Small intestine (tissue), 7 donors: ENCODE results near the gene ADGRL2. TPM values are rescaled to one million over a fixed set of nuclear protein-coding genes. Genes with fewer than 3 reads are reported as not detected.

Source experiments
- DNase-seq, 2 donors: peaks; one replicate each; pipeline versions ENCODE4 v3.0.0 to v3.0.0-alpha.2; 2013
- FAIRE-seq: peaks from 2 replicates; lab custom pipeline; 2012; peaks lifted over from hg19 to GRCh38; lab: Jason Lieb, UNC
- H3K27ac ChIP-seq, 3 donors: one replicate each; pipeline ENCODE4 v1.5.1; 2013; ENCODE audit warnings: low read length in 2 of 3, mild to moderate bottlenecking in 2 of 3, control low read depth in 1 of 3, inconsistent platforms in 1 of 3, low read depth in 1 of 3, moderate library complexity in 1 of 3
- H3K27me3 ChIP-seq, 3 donors: one replicate each; pipeline ENCODE4 v1.6.1; 2013; ENCODE audit warnings: low read length in 3 of 3, inconsistent platforms in 1 of 3; ENCODE audit not compliant: control insufficient read depth in 3 of 3, insufficient read depth in 3 of 3
- H3K36me3 ChIP-seq, 3 donors: one replicate each; pipeline ENCODE4 v1.6.1; 2013; ENCODE audit warnings: low read length in 3 of 3, inconsistent platforms in 1 of 3, low read depth in 1 of 3, mild to moderate bottlenecking in 1 of 3, moderate library complexity in 1 of 3; ENCODE audit not compliant: control insufficient read depth in 3 of 3, insufficient read depth in 2 of 3
- H3K4me1 ChIP-seq, 3 donors: one replicate each; pipeline ENCODE4 v1.6.1; 2013; ENCODE audit warnings: low read length in 2 of 3, inconsistent platforms in 1 of 3, low read depth in 1 of 3, mild to moderate bottlenecking in 1 of 3, moderate library complexity in 1 of 3; ENCODE audit not compliant: control insufficient read depth in 3 of 3, insufficient read depth in 2 of 3
- H3K4me3 ChIP-seq, 3 donors: one replicate each; pipeline ENCODE4 v1.5.1; 2013; ENCODE audit warnings: low read length in 3 of 3, control low read depth in 1 of 3, inconsistent platforms in 1 of 3, low read depth in 1 of 3, mild to moderate bottlenecking in 1 of 3, moderate library complexity in 1 of 3
- H3K9me3 ChIP-seq, 2 donors: one replicate each; pipeline ENCODE4 v1.6.1; 2013; ENCODE audit warnings: low read depth in 1 of 2, low read length in 1 of 2; ENCODE audit not compliant: control insufficient read depth in 2 of 2, insufficient read depth in 1 of 2
- WGBS, 3 donors: extraction: QIAGEN DNeasy Blood & Tissue Kit; methylation state at CpG; one replicate each; pipeline ENCODE4 v1.1.7; 2013; 5-methylcytosine and 5-hydroxymethylcytosine counted together
- polyA plus RNA-seq, 4 donors: library from polyadenylated mRNA; stranded (reverse) in 3 of 4; unstranded in 1 of 4; fragments of 200-250 nt in 3 of 4; fragments of 120-200 nt in 1 of 4; gene quantifications; one replicate each; pipeline versions ENCODE4 v1.2.1 to v1.2.3, GENCODE V29; 2013
- donor health status: healthy with polysubstance abuse.
- donor health status: control.
- donor health status: control.
- donor health status: Bipolar disorder and iron deficiency.
- donor health status: healthy.

Gene ADGRL2
- polyA plus RNA-seq, 4 donors = 0.67 to 74.9 (median 8.0) TPM

DNA sequence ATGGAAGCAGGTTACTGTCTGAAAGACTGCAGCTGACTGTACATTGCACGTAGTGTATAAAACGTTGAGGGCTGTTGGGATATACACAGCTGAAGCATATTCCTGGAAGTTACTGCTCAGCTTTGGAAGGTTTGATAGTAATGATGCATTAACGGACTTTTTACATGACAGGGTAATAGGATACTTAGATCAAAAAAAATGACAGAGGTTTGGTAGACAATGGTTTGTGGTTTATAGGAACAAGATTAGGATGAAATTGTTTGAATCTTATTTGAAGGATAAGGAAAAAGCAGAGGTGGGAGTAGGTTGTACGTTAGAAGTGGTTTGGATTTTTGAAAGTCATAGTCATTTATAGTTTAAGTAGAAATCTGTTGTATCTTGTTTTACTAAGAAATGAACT, 33.0 kb downstream of the ADGRL2 start:
- Histone ChIP-seq H3K9me3 (no peaks in the 10 kb centered on the region), H3K27ac (no peak overlapping the region), H3K27me3 (no peaks in the 10 kb centered on the region), H3K4me1 (no peaks in the 10 kb centered on the region), H3K4me3 (no peak overlapping the region), H3K36me3 (no peaks in the 10 kb centered on the region)
- FAIRE-seq (no peak), DNase-seq (no peak)
- 72 to 82% (median 75%) methylated on average over 4 of the region's 4 CpGs for WGBS, 3 donors

DNA sequence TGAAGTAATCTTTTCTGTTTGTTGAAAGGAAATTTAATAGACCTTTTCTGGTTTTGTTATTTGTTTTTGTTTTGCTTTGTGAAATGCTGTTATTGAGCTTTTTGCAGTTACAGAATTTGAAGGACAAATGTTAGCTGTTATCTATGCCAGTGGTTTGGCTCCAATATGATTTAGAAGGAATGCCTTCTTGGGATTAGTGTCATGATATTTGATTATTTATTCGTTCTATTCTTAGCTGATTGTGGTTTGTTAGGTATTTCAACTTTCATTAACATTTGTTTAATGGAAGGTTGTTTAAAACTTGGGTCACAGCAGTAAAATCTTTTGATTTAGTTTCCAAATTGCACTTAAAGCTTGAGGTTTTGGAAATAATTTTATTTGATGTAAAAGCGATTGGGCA, 33.5 kb downstream of the ADGRL2 start:
- no peaks in the 10 kb centered on the region for H3K9me3 ChIP-seq
- no peaks in the 10 kb centered on the region for H3K27me3 ChIP-seq
- FAIRE-seq = no peak
- no peak overlapping the region for H3K4me3 ChIP-seq
- H3K27ac ChIP-seq = no peak overlapping the region
- no peaks in the 10 kb centered on the region for H3K36me3 ChIP-seq
- WGBS, 3 donors = 55 to 69% (median 60%) methylated on average over 2 of the region's 2 CpGs
- no peaks in the 10 kb centered on the region for H3K4me1 ChIP-seq
- DNase-seq = no peak

DNA sequence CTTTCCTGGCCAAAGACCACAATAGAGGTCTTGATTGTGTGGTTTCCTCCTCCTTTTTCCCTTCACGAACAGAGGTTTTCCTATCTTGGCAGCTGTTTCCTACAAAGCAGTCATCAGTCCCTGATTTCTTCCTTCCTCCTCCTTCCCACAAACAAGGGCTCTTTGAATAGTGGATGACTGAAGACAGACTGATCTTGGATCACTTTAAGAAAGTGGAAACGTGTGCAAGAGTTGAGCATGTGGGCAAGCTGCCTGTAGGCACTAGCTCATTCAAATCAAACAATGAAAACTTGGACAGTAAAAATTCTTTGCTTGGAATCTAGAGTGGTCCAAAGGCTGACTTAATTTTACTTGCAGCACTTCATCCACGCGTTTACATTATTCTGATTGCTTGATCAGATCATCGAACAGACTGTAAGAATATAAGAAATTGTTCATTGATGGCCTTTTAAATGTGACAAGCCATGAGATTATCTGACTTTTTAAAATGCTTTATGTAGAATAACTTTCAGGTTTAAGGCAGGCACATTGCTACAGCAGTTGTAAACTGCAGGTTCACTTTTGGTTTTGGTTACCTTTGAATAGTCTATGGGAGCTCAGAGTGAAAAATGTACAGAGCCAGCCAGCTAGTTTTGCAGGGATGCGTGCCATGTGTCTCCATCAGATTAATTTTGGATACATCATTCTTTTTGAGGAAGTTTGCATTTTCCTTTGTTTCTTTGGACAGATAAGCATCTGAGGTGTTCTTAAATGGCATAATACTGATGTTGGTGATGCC, 34.4 kb downstream of the ADGRL2 start:
- DNase-seq (no peak), FAIRE-seq (no peak)
- H3K27ac ChIP-seq = no peak overlapping the region
- H3K9me3 ChIP-seq = no peaks in the 10 kb centered on the region
- H3K27me3 ChIP-seq = no peaks in the 10 kb centered on the region
- H3K4me1 ChIP-seq = no peaks in the 10 kb centered on the region
- H3K4me3 ChIP-seq = no peak overlapping the region
- WGBS, 3 donors = 17 to 29% (median 24%) methylated on average over 6 of the region's 6 CpGs
- H3K36me3 ChIP-seq = no peaks in the 10 kb centered on the region

DNA sequence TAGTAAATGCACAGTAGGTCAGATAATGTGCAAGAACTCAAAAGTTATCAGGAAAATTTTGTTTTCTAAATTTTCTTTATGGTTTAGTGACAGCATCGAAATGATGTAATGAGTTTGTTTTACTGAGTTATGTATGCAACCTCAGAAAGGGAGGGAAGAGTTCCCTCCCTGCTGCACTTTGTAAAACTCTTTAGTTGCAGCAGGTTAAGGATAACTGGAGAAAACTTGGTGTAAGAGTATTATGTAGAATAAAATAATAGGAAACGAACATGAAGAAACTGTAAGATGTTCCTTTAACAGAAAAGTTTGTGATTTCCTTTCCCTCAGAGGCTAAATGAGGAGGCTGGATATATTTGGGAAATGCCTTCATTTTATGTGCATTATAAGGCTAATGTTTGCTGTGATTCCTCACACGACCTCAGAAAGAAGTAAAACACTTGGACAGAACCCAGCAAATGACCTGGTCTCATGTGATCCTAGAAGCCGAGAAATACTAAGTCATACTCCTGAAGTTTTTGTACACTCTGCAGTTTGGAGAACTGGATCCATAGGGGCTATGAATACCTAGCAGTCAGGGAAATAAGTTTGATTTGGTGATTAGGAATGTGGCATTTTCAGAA, 35.4 kb downstream of the ADGRL2 start:
- H3K9me3 ChIP-seq = no peaks in the 10 kb centered on the region
- no peak overlapping the region for H3K27ac ChIP-seq
- WGBS, 3 donors = 60 to 70% (median 63%) methylated on average over 4 of the region's 4 CpGs
- DNase-seq (no peak), FAIRE-seq (no peak)
- no peaks in the 10 kb centered on the region for H3K27me3 ChIP-seq
- H3K4me3 ChIP-seq = no peak overlapping the region
- no peaks in the 10 kb centered on the region for H3K4me1 ChIP-seq
- H3K36me3 ChIP-seq = no peaks in the 10 kb centered on the region

DNA sequence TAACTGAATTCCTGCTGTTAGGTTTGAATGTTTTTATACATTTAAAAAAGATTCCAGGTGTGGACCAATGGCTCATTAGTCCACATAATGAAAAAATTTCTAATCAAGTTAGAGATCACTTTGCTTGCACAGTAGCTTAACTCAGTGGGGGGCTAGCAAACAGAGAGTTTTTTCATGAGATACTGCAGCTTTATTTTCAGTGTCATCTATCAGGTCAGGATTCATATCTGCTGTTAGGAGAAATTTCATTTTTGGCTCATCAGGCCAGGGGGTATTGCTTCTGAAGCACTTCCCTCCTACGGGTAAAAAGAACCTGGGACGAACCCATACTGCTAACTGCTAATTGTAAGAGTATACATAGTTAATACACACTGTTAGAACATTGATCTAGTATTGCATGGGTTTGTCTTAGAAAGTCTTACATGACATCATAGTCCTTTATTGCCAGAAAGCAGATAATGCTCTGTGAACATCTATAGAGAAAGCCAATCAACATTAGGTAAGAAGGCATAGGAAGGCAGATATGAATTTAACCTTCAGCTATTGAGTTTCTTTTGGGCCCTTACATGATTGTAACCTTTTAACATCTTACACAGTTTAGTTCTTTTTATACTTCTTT, 38.0 kb downstream of the ADGRL2 start:
- WGBS, 3 donors = 85 to 95% (median 87%) methylated on average over 2 of the region's 2 CpGs
- H3K9me3 ChIP-seq = no peaks in the 10 kb centered on the region
- no peak for FAIRE-seq

DNA sequence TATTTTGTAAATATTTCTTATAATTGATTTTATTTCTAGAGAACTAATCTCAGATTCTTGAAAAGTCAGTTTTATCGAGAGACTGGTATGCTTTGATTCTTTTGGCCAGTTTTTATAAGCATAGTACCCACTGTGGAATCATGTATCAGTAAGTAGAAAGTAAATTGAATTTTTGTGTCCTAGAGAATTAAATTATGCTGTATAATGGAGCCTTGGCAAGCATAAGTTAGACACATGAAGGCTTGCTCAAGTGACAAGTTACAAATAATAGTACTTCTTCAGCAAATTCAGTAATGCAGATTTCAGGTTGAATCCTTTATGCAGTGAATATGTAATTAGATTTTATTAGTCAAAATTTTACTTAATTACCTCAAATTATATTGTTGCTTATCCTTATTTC, 40.1 kb downstream of the ADGRL2 start:
- H3K4me1 ChIP-seq = no peaks in the 10 kb centered on the region
- WGBS, 3 donors = 77 to 88% (median 87%) methylated on average over 1 of the region's 1 CpG
- FAIRE-seq (peak; percentile 26), DNase-seq (no peak)
- no peak overlapping the region for H3K4me3 ChIP-seq
- H3K27me3 ChIP-seq = no peaks in the 10 kb centered on the region
- H3K9me3 ChIP-seq = no peaks in the 10 kb centered on the region
- H3K27ac ChIP-seq = no peak overlapping the region
- no peaks in the 10 kb centered on the region for H3K36me3 ChIP-seq

More for the DNA sequence above, 38.0 kb downstream of the ADGRL2 start:
- no peak overlapping the region for H3K4me3 ChIP-seq
- H3K4me1 ChIP-seq = no peaks in the 10 kb centered on the region
- no peaks in the 10 kb centered on the region for H3K36me3 ChIP-seq
- H3K27ac ChIP-seq = no peak overlapping the region
- H3K27me3 ChIP-seq = no peaks in the 10 kb centered on the region
- no peak for DNase-seq

DNA sequence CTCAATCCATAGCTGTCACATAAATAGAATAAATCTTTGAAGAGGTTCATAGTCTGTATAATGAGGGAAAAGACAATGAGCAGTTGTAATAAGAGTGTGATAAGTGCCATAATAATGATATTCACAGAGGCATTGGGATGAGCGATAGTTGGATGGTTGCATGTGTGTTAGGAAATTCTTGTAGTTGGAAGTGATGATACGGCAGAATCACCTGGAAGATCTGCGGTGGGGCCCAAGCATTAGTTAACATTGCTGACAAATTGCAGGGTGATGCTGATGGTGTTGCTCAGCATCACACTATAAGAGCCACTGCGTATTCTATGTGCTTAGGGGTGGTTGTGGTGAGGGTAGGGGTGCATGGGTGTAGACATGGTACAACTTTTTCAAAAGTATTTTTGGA, 41.1 kb downstream of the ADGRL2 start:
- Histone ChIP-seq H3K27ac (no peak overlapping the region), H3K9me3 (no peaks in the 10 kb centered on the region), H3K4me3 (no peak overlapping the region), H3K36me3 (no peaks in the 10 kb centered on the region), H3K27me3 (no peaks in the 10 kb centered on the region), H3K4me1 (no peaks in the 10 kb centered on the region)
- WGBS, 3 donors = 70 to 71% (median 71%) methylated on average over 4 of the region's 4 CpGs
- DNase-seq (no peak), FAIRE-seq (no peak)

DNA sequence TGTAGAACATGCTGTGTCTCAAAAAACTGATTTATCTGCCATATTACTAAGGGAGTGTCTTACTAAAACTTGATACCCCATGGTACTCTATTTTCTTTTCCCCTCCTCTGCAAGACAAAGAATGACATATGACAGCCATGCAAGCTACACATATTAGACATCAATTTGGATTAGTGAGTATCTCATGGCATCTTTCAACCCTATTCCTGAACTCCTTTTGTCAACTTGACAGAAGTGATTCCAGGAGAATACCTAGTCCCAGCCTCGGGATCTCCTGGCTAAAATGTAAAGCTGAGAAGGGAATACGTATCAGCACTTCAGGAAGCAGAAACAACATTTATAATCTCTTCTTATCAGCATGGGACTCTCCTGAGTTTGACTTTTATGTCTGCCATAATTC, 43.7 kb downstream of the ADGRL2 start:
- Histone ChIP-seq H3K4me1 (no peaks in the 10 kb centered on the region), H3K27ac (no peak overlapping the region), H3K9me3 (no peaks in the 10 kb centered on the region), H3K27me3 (no peaks in the 10 kb centered on the region), H3K4me3 (no peak overlapping the region), H3K36me3 (no peaks in the 10 kb centered on the region)
- no peak for FAIRE-seq
- DNase-seq = no peak
- 61 to 75% (median 69%) methylated on average over 2 of the region's 2 CpGs for WGBS, 3 donors
